H1 (cell line): ENCODE data around the gene PARD6B.
"Not testable (repeated sequence)": the region's sequence is repeated elsewhere in the genome, so short reads cannot be mapped to it uniquely, and the experiment has no call there.

ENCODE experiments used
- CTCF ChIP-seq, 3 experiments: IDR thresholded peaks; 1 replicate in 2 of 3; 2 replicates in 1 of 3; pipeline versions ENCODE4 v1.5.1 to v1.6.1; 2011; ENCODE audit warnings: low read length in 3 of 3, mild to moderate bottlenecking in 3 of 3, inconsistent platforms in 2 of 3, low read depth in 1 of 3, moderate library complexity in 1 of 3; ENCODE audit not compliant: insufficient read depth in 1 of 3; ENCODE audit errors: control extremely low read depth in 1 of 3
- YY1 ChIP-seq: IDR thresholded peaks from 2 replicates; pipeline ENCODE4 v1.6.1; 2011; ENCODE audit warnings: low read depth, mild to moderate bottlenecking, low read length

- TF ChIP-seq CTCF (IDR thresholded peaks at IDR 0.05; ENCODE audit: control extremely low read depth in 1 of 3, insufficient read depth in 1 of 3, low read depth in 1 of 3, low read length in 3 of 3); YY1: not testable (repeated sequence)
Measured at GRCh38 chr20:50714426-50714825, 17.0 kb upstream of the PARD6B start.
